H9 (cell line): Measurements from ENCODE around the gene OPTC. TPM values are rescaled to one million over a fixed set of nuclear protein-coding genes. Genes with fewer than 3 reads are reported as not detected.

Experiments used
- DNase-seq: peaks from one replicate; pipeline ENCODE4 v3.0.0-alpha.2; 2017
- H2AFZ ChIP-seq: one replicate; pipeline ENCODE4 v1.6.1; 2013; ENCODE audit warnings: mild to moderate bottlenecking, low read length, control low read depth, moderate library complexity
- H2AK5ac ChIP-seq: 2 replicates; pipeline ENCODE4 v1.6.1; 2013; ENCODE audit warnings: low read length, control low read depth, mixed read lengths; ENCODE audit not compliant: insufficient read length
- H2BK120ac ChIP-seq: one replicate; pipeline ENCODE4 v1.6.1; 2013; ENCODE audit warnings: low read depth, mild to moderate bottlenecking, low read length, control low read depth, inconsistent platforms; ENCODE audit not compliant: poor library complexity, severe bottlenecking
- H2BK12ac ChIP-seq: 2 replicates; pipeline ENCODE4 v1.6.1; 2013; ENCODE audit warnings: low read length, control low read depth, mixed read lengths, low read depth; ENCODE audit not compliant: insufficient read length
- H2BK15ac ChIP-seq: 2 replicates; pipeline ENCODE4 v1.6.1; 2013; ENCODE audit warnings: low read depth, low read length, control low read depth
- H2BK20ac ChIP-seq: one replicate; pipeline ENCODE4 v1.6.1; 2013; ENCODE audit warnings: low read depth, mild to moderate bottlenecking, low read length, control low read depth, inconsistent platforms; ENCODE audit not compliant: poor library complexity, severe bottlenecking
- H2BK5ac ChIP-seq: 2 replicates; pipeline ENCODE4 v1.6.1; 2013; ENCODE audit warnings: low read length, control low read depth, mixed read lengths; ENCODE audit not compliant: insufficient read length
- H3K14ac ChIP-seq: 2 replicates; pipeline ENCODE4 v1.6.1; 2013; ENCODE audit warnings: low read length, control low read depth; ENCODE audit not compliant: insufficient read depth
- H3K18ac ChIP-seq: 2 replicates; pipeline ENCODE4 v1.6.1; 2013; ENCODE audit warnings: low read depth, mild to moderate bottlenecking, mixed read lengths, low read length, control low read depth; ENCODE audit not compliant: insufficient read length
- H3K23ac ChIP-seq: 2 replicates; pipeline ENCODE4 v1.6.1; 2013; ENCODE audit warnings: low read length, control low read depth, mixed read lengths, low read depth; ENCODE audit not compliant: insufficient read length
- H3K23me2 ChIP-seq: 2 replicates; pipeline ENCODE4 v1.6.1; 2013; ENCODE audit warnings: low read depth, mild to moderate bottlenecking, mixed read lengths, low read length, control low read depth; ENCODE audit not compliant: insufficient read length, poor library complexity, severe bottlenecking
- H3K27ac ChIP-seq: 2 replicates; pipeline ENCODE4 v1.5.1; 2013; ENCODE audit warnings: low read length, control low read depth, mixed read lengths, low read depth; ENCODE audit not compliant: insufficient read length
- H3K27me3 ChIP-seq: 2 replicates; pipeline ENCODE4 v1.6.1; 2013; ENCODE audit warnings: low read length, control low read depth, inconsistent platforms; ENCODE audit not compliant: insufficient read depth
- H3K4ac ChIP-seq: 2 replicates; pipeline ENCODE4 v1.6.1; 2013; ENCODE audit warnings: low read depth, mild to moderate bottlenecking, control low read depth, inconsistent platforms, low read length, moderate library complexity
- H3K4me1 ChIP-seq: 2 replicates; pipeline ENCODE4 v1.6.1; 2013; ENCODE audit warnings: low read length, control low read depth, inconsistent platforms; ENCODE audit not compliant: insufficient read depth
- H3K4me2 ChIP-seq: 2 replicates; pipeline ENCODE4 v1.6.1; 2013; ENCODE audit warnings: low read length, control low read depth, mixed read lengths; ENCODE audit not compliant: insufficient read length, insufficient read depth
- H3K56ac ChIP-seq: 2 replicates; pipeline ENCODE4 v1.6.1; 2013; ENCODE audit warnings: low read depth, mild to moderate bottlenecking, mixed read lengths, low read length, control low read depth; ENCODE audit not compliant: insufficient read length
- H3K79me1 ChIP-seq: 2 replicates; pipeline ENCODE4 v1.6.1; 2013; ENCODE audit warnings: low read depth, mild to moderate bottlenecking, moderate library complexity, low read length, control low read depth, inconsistent platforms; ENCODE audit not compliant: insufficient read depth, poor library complexity, severe bottlenecking
- H3K79me2 ChIP-seq: 2 replicates; pipeline ENCODE4 v1.6.1; 2013; ENCODE audit warnings: low read length, control low read depth, inconsistent platforms; ENCODE audit not compliant: insufficient read depth
- H3K9ac ChIP-seq: 2 replicates; pipeline ENCODE4 v1.6.1; 2013; ENCODE audit warnings: low read length, control low read depth, mixed read lengths; ENCODE audit not compliant: insufficient read length; ENCODE audit errors: extremely low read depth
- H3K9me3 ChIP-seq: one replicate; pipeline ENCODE4 v1.6.1; 2013; ENCODE audit warnings: low read depth, low read length, inconsistent platforms; ENCODE audit not compliant: control insufficient read depth
- H3T11ph ChIP-seq: one replicate; pipeline ENCODE4 v1.6.1; 2013; ENCODE audit warnings: mild to moderate bottlenecking, low read length, control low read depth, inconsistent platforms
- H4K20me1 ChIP-seq: one replicate; pipeline ENCODE4 v1.6.1; 2013; ENCODE audit not compliant: control insufficient read depth, insufficient read length, insufficient read depth
- H4K5ac ChIP-seq: 2 replicates; pipeline ENCODE4 v1.6.1; 2013; ENCODE audit warnings: low read depth, mild to moderate bottlenecking, mixed read lengths, low read length, control low read depth; ENCODE audit not compliant: insufficient read length
- H4K8ac ChIP-seq: replicated peaks from 2 replicates; pipeline ENCODE4 v1.6.1; 2013; ENCODE audit warnings: low read length, control low read depth, mixed read lengths, low read depth; ENCODE audit not compliant: insufficient read length
- H4K91ac ChIP-seq: 2 replicates; pipeline ENCODE4 v1.6.1; 2013; ENCODE audit warnings: low read depth, mild to moderate bottlenecking, moderate library complexity, mixed read lengths, low read length, control low read depth; ENCODE audit not compliant: insufficient read length
- H3K27ac Mint-ChIP-seq, 3 experiments: 2 replicates in 2 of 3; 3 replicates in 1 of 3; pipeline ENCODE4 v1.8.0; 2020 to 2021; ENCODE audit warnings: mixed read lengths in 3 of 3, mild to moderate bottlenecking in 1 of 3, moderate library complexity in 1 of 3
- H3K27me3 Mint-ChIP-seq: 2 replicates; pipeline ENCODE4 v1.8.0; 2021; ENCODE audit warnings: low read depth, mild to moderate bottlenecking, moderate library complexity, mixed read lengths
- H3K36me3 Mint-ChIP-seq, 3 experiments: 2 replicates in 2 of 3; 3 replicates in 1 of 3; pipeline ENCODE4 v1.8.0; 2020 to 2021; ENCODE audit warnings: low read depth in 3 of 3, mixed read lengths in 3 of 3; ENCODE audit not compliant: insufficient read depth in 1 of 3
- H3K4me1 Mint-ChIP-seq, 2 experiments: 2 replicates each; pipeline ENCODE4 v1.8.0; 2020; ENCODE audit warnings: mixed read lengths in 2 of 2
- H3K4me3 Mint-ChIP-seq, 2 experiments: 2 replicates in 1 of 2; 3 replicates in 1 of 2; pipeline ENCODE4 v1.8.0; 2020 to 2021; ENCODE audit warnings: mild to moderate bottlenecking in 2 of 2, mixed read lengths in 2 of 2, moderate library complexity in 1 of 2
- H3K9me3 Mint-ChIP-seq, 2 experiments: 2 replicates in 1 of 2; 3 replicates in 1 of 2; pipeline ENCODE4 v1.8.0; 2020; ENCODE audit warnings: mild to moderate bottlenecking in 2 of 2, mixed read lengths in 2 of 2, moderate library complexity in 1 of 2
- WGBS: extraction: QIAGEN DNeasy Blood & Tissue Kit; methylation state at CpG from one replicate; pipeline ENCODE4 v1.1.7; 2013; ENCODE audit warnings: missing lambda C conversion rate, low lambda C conversion rate, mixed read lengths; ENCODE audit not compliant: insufficient read length; ENCODE audit errors: extremely low coverage; 5-methylcytosine and 5-hydroxymethylcytosine counted together
- total RNA-seq: library from RNA; stranded (reverse); gene quantifications from 2 replicates; pipeline ENCODE4 v1.2.1, GENCODE V29; 2021
- TF ChIP-seq, protein P1 (sequence below): fragments of 200-600 bp; sonication (generic); conservative IDR thresholded peaks from 3 replicates; pipeline ENCODE4 v1.8.0; 2021; ENCODE audit warnings: antibody characterized with exemption, mild to moderate bottlenecking

Gene OPTC
- total RNA-seq, 1 experiment from 2014 or later, result 1.1 TPM

DNA sequence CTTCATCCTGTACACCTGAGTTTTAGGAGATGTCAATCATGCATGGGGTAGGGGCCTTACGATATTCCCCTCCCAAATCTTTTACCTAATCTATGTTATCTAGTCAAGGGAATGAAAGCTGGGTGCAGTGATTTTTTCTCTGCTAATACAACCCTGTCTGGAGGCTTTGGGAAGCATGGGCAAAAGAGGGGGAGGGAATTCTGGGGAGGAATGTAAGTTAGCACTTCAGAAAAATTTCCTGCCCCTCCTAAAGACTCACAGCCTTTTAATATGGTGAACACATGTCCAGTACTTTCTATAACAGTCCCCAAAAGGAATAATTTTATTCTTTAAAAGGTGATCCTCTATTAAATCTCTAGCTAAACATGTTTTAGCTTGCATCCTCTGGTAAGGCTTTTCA is 44.0 kb upstream of the OPTC start:
- H3K27me3 ChIP-seq, result no peaks in the 10 kb centered on the region
- no peaks in the 10 kb centered on the region for H3K79me1 ChIP-seq
- H3K9ac ChIP-seq, result no peak overlapping the region
- Mint-ChIP-seq H3K4me1 (peaks cover 19% of the 10 kb centered on the region in 2 experiments), H3K36me3 (peaks cover 1 to 6% (median 1%) of the 10 kb centered on the region in 3 experiments; a peak in 6 of 7 replicates), H3K9me3 (peaks cover 5 to 8% of the 10 kb centered on the region in 2 experiments; a peak in 4 of 5 replicates), H3K27ac (no peak overlapping the region), H3K4me3 (no peak overlapping the region), H3K27me3 (peaks cover 6% of the 10 kb centered on the region)
- H2BK20ac ChIP-seq, result no peak overlapping the region
- peaks cover 3% of the 10 kb centered on the region for H3K9me3 ChIP-seq
- no CpG with 5 or more reads among the region's 1 CpG for WGBS
- no peaks in the 10 kb centered on the region for H3K23me2 ChIP-seq
- TF ChIP-seq, protein P1, sequence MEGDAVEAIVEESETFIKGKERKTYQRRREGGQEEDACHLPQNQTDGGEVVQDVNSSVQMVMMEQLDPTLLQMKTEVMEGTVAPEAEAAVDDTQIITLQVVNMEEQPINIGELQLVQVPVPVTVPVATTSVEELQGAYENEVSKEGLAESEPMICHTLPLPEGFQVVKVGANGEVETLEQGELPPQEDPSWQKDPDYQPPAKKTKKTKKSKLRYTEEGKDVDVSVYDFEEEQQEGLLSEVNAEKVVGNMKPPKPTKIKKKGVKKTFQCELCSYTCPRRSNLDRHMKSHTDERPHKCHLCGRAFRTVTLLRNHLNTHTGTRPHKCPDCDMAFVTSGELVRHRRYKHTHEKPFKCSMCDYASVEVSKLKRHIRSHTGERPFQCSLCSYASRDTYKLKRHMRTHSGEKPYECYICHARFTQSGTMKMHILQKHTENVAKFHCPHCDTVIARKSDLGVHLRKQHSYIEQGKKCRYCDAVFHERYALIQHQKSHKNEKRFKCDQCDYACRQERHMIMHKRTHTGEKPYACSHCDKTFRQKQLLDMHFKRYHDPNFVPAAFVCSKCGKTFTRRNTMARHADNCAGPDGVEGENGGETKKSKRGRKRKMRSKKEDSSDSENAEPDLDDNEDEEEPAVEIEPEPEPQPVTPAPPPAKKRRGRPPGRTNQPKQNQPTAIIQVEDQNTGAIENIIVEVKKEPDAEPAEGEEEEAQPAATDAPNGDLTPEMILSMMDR, result no peak
- H3K56ac ChIP-seq, result no peak overlapping the region
- no peak for DNase-seq
- no peak overlapping the region for H4K91ac ChIP-seq
- no peak overlapping the region for H2BK12ac ChIP-seq
- H3K4ac ChIP-seq, result no peak overlapping the region
- no peak overlapping the region for H2BK120ac ChIP-seq
- H3K14ac ChIP-seq, result no peak overlapping the region
- H2AK5ac ChIP-seq, result no peak overlapping the region
- H2BK5ac ChIP-seq, result no peak overlapping the region
- H4K20me1 ChIP-seq, result no peaks in the 10 kb centered on the region
- H3K4me2 ChIP-seq, result no peak overlapping the region
- H3K18ac ChIP-seq, result no peak overlapping the region
- no peak overlapping the region for H4K8ac ChIP-seq
- H3K23ac ChIP-seq, result no peak overlapping the region
- H2AFZ ChIP-seq, result no peak overlapping the region
- H3K79me2 ChIP-seq, result no peaks in the 10 kb centered on the region
- H3K27ac ChIP-seq, result no peak overlapping the region
- H3K4me1 ChIP-seq, result no peaks in the 10 kb centered on the region
- H2BK15ac ChIP-seq, result no peak overlapping the region
- H4K5ac ChIP-seq, result no peak overlapping the region
- no peak overlapping the region for H3T11ph ChIP-seq
